ENCODE results near the gene DPP6. TPM values are rescaled to one million over a fixed set of nuclear protein-coding genes. Genes with fewer than 3 reads are reported as not detected.

DPP6 gene
- total and polyA plus RNA-seq, 2 of the 8 experiments (the other 6 are each of a cell fraction or from before 2014, with no cell fraction given) = 4.7 to 6.8 TPM

DNA sequence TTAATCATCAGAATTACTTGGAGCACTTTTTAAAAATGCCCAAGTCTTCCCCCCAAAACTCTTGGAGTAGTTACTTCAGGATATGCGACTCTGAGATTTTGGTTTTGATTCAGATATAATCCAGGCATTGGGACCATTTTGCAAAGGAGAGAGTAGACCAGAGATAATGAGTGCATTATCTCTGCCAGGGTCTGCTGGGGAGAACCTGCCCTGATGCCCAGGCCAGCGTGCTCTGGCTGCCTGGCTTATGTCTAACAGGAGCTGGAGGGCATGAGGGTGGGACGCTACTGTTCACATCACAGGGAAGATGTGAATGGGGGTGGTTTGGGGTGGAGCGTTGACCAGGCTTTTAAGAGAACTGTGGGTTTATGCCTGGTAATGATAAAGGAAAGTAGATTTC, 336.2 kb downstream of the DPP6 start (continued):
- TF ChIP-seq CREB1 (IDR thresholded peaks at IDR 0.05) (no peak), USF2 (IDR thresholded peaks at IDR 0.05; ENCODE audit: low read length) (no peak), CBX5 (IDR thresholded peaks at IDR 0.05; ENCODE audit: low read depth, low read length) (no peak), MAFK (IDR thresholded peaks at IDR 0.05; ENCODE audit: low read depth, low read length) (no peak), JUND (IDR thresholded peaks at IDR 0.05; ENCODE audit: low read length) (no peak), RNF2 (IDR thresholded peaks at IDR 0.05; ENCODE audit: borderline replicate concordance, low read depth, low read length, missing control alignments, poor library complexity, severe bottlenecking) (no peak)
